ENCODE data around the gene LCOR.
"Not testable (repeated sequence)": the region's sequence is repeated elsewhere in the genome, so short reads cannot be mapped to it uniquely, and the experiment has no call there.

Gene LCOR

GRCh38 chr10:96838529-96838928 lies 6.4 kb downstream of the LCOR start:
- no peak for DNase-seq

GRCh38 chr10:96840841-96841518 lies 8.9 kb downstream of the LCOR start:
- DNase-seq: peak in 1 of 56 donors; percentile 1

DNA sequence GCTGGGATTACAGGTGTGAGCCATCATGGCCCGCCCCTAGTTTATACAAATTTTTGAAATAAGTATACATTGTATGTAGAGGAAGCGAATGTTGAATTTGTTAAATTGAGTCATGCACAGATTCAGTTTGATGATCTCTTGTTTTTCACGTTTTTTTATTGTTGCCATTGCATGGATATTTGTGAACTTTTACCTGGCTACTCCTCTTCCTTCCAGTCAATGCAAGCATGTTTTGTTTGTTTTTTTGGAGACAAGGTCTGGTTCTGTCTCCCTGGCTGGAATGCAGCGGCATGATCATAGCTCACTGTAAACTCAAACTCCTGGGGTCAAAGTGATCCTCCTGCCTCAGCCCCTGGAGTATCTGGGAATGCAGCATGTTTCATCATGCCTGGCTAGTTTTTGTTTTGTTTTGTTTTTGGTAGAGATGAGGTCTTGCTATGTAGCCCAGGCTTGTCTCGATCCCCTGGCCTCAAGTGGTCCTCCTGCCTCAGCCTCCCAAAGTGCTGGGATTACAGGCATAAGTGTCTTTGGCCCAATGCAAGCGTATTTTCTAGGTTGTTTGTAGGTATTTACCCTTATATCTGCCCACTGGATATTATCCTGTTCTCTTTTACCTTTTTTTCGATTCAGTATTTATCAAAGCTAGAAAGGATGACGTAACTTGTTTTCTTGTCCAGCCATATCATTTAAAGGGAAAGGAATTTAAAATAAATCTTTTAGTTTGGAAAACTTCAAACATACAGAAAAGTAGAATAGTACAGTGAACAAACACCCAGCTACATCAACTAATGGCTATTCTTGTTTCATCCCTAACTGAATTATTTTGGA lies 11.0 kb downstream of the LCOR start:
- no peak for DNase-seq

DNA sequence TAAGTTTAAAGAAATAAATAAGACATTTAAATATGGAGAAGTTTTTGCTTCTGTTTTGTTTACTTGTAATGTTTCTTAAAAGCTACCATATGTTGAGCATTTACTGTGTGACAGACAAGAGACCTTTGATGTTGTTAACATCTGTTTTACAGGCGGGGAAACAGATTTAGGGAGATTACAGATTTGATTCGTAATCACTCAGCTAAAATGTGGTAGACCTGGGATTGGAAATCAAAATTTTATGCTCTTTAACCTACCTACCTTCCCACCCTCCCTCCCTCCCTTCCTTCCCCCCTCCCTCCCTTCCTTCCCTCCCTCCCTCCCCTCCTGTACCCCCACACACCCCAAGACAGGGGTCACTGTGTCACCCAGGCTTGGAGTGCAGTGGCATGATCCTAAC lies 11.7 kb downstream of the LCOR start:
- no peak for DNase-seq

GRCh38 chr10:96846395-96846794 lies 14.3 kb downstream of the LCOR start:
- DNase-seq: no peak

DNA sequence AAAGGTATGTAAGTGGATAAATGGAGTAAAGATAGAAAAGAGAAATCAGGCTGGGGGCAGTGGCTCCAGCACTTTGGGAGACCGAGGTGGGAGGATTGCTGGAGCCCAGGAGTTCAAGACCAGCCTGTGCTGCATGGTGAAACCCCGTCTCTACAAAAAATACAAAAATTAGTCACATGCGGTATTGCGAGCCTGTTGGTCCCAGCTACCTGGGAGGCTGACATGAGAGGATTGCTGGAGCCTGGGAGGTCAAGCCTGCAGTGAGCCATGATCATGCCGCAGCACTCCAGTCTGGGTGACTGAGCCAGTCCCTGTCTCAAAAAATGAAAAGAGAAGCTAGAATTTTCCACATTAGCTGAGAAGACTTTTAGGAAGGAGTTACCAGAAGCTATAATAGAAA lies 14.8 kb downstream of the LCOR start:
- DNase-seq: no peak

DNA sequence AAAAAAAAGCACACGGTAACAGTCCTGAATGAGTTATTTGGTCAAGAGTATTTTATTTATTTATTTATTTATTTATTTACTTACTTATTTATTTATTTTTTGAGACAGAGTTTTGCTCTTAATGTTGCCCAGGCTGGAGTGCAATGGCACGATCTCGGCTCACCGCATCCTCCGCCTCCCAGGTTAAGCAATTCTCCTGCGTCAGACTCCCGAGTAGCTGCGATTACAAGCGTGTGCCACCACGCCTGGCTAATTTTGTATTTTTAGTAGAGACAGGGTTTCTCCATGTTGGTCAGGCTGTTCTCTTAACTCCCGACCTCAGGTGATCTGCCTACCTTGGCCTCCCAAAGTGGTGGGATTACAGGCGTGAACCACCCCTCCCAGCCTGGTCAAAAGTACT lies 15.3 kb downstream of the LCOR start:
- not testable (repeated sequence) for DNase-seq

GRCh38 chr10:96850113-96850512 lies 18.0 kb downstream of the LCOR start:
- no peak for DNase-seq

DNA sequence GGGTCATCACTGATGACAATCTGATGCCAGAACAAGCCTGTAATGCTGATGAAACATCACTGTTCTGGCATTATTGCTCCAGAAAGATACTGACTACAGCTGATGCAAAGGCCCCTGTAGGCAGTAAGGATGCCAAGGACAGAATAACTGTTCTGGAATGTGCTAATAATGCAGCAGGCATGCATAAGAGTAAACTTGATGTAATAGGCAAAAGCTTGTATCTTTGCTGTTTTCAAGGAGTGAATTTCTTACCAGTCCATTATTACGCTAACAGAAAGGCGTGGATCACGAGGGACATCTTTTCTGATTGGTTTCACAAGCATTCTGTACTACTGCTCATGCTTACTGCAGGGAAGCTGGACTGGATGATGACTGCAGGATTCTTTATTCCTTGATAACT lies 18.7 kb downstream of the LCOR start:
- DNase-seq: no peak

GRCh38 chr10:96851281-96851680 lies 19.2 kb downstream of the LCOR start:
- DNase-seq: no peak

- no peak for DNase-seq
These were observed 24.2 kb downstream of the LCOR start for GRCh38 chr10:96856317-96856716.

GRCh38 chr10:96857301-96858012 lies 25.4 kb downstream of the LCOR start:
- no peak for DNase-seq

- no peak for DNase-seq
These were observed 26.1 kb downstream of the LCOR start for GRCh38 chr10:96858038-96858705.

- DNase-seq: no peak
These were observed 26.6 kb downstream of the LCOR start for GRCh38 chr10:96858706-96859050.

GRCh38 chr10:96860631-96861277 lies 28.7 kb downstream of the LCOR start:
- DNase-seq: no peak

GRCh38 chr10:96863922-96864543 lies 31.9 kb downstream of the LCOR start:
- no peak for DNase-seq

- no peak for DNase-seq
These were observed 41.0 kb downstream of the LCOR start for GRCh38 chr10:96873086-96873485.

DNA sequence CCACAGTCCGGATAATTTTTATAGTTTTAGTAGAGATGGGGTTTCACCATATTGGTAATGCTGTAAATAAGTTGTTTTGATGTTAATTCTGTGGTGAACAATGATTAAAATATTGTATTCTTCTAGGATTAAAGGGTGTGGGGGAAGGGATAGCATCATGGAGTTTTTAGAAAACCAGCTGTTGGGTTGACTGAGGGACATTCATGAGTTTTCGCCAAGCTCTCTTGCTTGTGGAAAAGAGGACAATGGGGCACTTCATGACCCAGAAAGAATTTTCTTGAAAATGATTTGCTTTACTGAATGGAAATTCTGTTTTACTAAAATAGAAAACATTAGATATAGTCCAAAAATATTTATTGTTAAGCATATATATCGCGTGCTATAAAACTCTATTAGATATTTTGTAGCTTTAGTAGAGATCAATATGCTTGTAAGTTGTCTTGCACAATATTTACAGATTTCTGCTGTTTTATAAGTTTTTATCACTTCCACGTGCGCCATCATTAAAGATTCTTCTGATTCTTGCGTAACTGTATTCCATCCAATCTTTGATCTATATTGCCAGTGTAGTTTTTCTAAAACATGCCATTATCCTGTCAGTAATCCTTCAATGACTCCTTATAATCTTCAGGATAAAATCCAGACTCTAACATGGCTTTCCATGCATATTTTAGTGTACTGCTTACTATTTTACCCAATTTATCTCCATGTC lies 41.8 kb downstream of the LCOR start:
- peak in 10 of 56 donors; percentile 1 to 41 (median 24) for DNase-seq

DNA sequence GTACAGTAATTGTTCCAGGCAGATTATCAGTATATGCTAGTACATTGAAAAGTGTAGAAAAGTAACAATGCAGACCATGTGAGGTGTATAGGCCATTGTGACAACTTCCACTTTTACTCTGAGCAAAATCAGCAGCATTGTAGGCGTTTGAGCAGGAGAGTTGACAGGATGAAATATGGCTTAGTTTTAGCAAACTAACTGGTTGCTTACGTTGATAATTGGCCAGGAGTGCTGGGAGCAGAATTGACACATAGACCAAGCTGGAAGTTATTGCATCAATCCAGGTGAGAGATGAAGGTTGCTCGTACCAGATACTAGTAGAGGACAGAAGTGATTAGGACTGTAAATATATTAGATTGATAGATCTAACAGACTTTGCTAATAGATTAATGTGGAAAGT lies 46.0 kb downstream of the LCOR start:
- DNase-seq: no peak

DNA sequence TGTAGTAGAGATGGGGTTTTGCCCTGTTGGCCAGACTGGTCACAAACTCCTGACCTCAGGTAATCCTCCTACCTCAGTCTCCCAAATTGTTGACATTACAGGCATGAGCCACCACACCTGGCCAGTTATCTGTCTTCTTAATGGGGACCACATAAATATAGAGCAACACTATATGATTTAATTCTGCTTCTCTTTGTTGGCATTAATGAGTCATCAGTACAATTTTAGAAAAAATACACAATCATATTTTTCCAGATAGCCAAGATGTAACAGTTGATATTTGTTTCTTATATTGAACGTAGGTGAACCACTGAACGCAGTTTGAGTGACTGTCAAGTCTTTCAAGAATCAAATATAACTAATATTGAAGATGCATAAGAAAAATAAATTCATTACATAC lies 48.5 kb downstream of the LCOR start:
- no peak for DNase-seq
